ENCODE data around the gene DAPK2. TPM values are rescaled to one million over a fixed set of nuclear protein-coding genes. Genes with fewer than 3 reads are reported as not detected.

The DAPK2 gene
- polyA plus RNA-seq, 1 of the 3 experiments (the other 2 are of a cell fraction), result 1.4 TPM

GRCh38 chr15:63888146-63888545 lies 158.1 kb downstream of the DAPK2 start:
- Histone ChIP-seq H4K20me1 (ENCODE audit: insufficient read depth) (no peaks in the 10 kb centered on the region), H3K79me2 (ENCODE audit: insufficient read depth) (no peaks in the 10 kb centered on the region), H3K27ac (ENCODE audit: low read depth in 2 of 2, low read length in 1 of 2) (no peak overlapping the region), H3K4me2 (no peak overlapping the region), H3K9ac (no peak overlapping the region), H3K9me2 (no peaks in the 10 kb centered on the region), H3K4me3 (ENCODE audit: low read depth in 2 of 2, low read length in 1 of 2) (no peak overlapping the region), H3F3A (replicated peaks; ENCODE audit: insufficient read depth) (no peaks in the 10 kb centered on the region), H3K36me3 (replicated peaks in 1 of 2; ENCODE audit: control insufficient read depth in 1 of 2, insufficient read depth in 2 of 2, low read length in 1 of 2) (no peaks in the 10 kb centered on the region), H2AFZ (ENCODE audit: low read depth) (no peak overlapping the region), H3K4me1 (ENCODE audit: control insufficient read depth in 1 of 2, insufficient read depth in 2 of 2, low read depth in 1 of 2, low read length in 1 of 2) (no peaks in the 10 kb centered on the region; a peak in 1 of 4 replicates), H3K9me3 (no peaks in the 10 kb centered on the region), H3K27me3 (ENCODE audit: insufficient read depth) (no peaks in the 10 kb centered on the region)
- WGBS (ENCODE audit: low lambda C conversion rate), result 42% methylated on average over 1 of the region's 1 CpG
- ChIA-PET POLR2A (no interaction called here), CTCF (interaction anchor here (1.2 to 9.9 kb wide), 3 partner anchors 120 to 179 kb away, joined by 4 to 146 read pairs (median 13); no protein-coding TSS in a partner anchor)
- no peak for DNase-seq
- TF ChIP-seq RFX5 (IDR thresholded peaks at IDR 0.05; ENCODE audit: low read length), result no peak
- no peak for TF ChIP-seq JUND (IDR thresholded peaks at IDR 0.05)

GRCh38 chr15:63887630-63888029 lies 158.7 kb downstream of the DAPK2 start:
- no peaks in the 10 kb centered on the region for H3K36me3 ChIP-seq (replicated peaks in 1 of 2; ENCODE audit: control insufficient read depth in 1 of 2, insufficient read depth in 2 of 2, low read length in 1 of 2)
- ChIA-PET CTCF (interaction anchor here (0.6 to 9.9 kb wide), 2 partner anchors 42 to 134 kb away, joined by 3 to 146 read pairs; no protein-coding TSS in a partner anchor), POLR2A (no interaction called here)
- H3K9me3 ChIP-seq, result no peaks in the 10 kb centered on the region
- H2AFZ ChIP-seq (ENCODE audit: low read depth), result no peak overlapping the region
- H3F3A ChIP-seq (replicated peaks; ENCODE audit: insufficient read depth), result no peaks in the 10 kb centered on the region
- no peaks in the 10 kb centered on the region for H4K20me1 ChIP-seq (ENCODE audit: insufficient read depth)
- no peak overlapping the region for H3K9ac ChIP-seq
- WGBS (ENCODE audit: low lambda C conversion rate), result 77% methylated on average over 5 of the region's 6 CpGs
- no peak overlapping the region for H3K27ac ChIP-seq (ENCODE audit: low read depth in 2 of 2, low read length in 1 of 2)
- no peaks in the 10 kb centered on the region; a peak in 1 of 4 replicates for H3K4me1 ChIP-seq (ENCODE audit: control insufficient read depth in 1 of 2, insufficient read depth in 2 of 2, low read depth in 1 of 2, low read length in 1 of 2)
- no peak overlapping the region for H3K4me3 ChIP-seq (ENCODE audit: low read depth in 2 of 2, low read length in 1 of 2)
- no peaks in the 10 kb centered on the region for H3K79me2 ChIP-seq (ENCODE audit: insufficient read depth)
- no peaks in the 10 kb centered on the region for H3K27me3 ChIP-seq (ENCODE audit: insufficient read depth)
- DNase-seq, result no peak
- H3K4me2 ChIP-seq, result no peak overlapping the region
- TF ChIP-seq NRF1 (IDR thresholded peaks at IDR 0.05; ENCODE audit: low read depth, low read length), result no peak
- TF ChIP-seq MEF2A (IDR thresholded peaks at IDR 0.05; ENCODE audit: borderline replicate concordance, low read depth), result no peak
- TF ChIP-seq EP300 (IDR thresholded peaks at IDR 0.05; ENCODE audit: borderline replicate concordance in 1 of 2, low read depth in 1 of 2, low read length in 1 of 2), result no peak
- TF ChIP-seq ELF1 (IDR thresholded peaks at IDR 0.05), result no peak
- TF ChIP-seq, protein P1, sequence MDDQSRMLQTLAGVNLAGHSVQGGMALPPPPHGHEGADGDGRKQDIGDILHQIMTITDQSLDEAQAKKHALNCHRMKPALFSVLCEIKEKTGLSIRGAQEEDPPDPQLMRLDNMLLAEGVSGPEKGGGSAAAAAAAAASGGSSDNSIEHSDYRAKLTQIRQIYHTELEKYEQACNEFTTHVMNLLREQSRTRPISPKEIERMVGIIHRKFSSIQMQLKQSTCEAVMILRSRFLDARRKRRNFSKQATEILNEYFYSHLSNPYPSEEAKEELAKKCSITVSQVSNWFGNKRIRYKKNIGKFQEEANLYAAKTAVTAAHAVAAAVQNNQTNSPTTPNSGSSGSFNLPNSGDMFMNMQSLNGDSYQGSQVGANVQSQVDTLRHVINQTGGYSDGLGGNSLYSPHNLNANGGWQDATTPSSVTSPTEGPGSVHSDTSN (IDR thresholded peaks at IDR 0.05), result no peak
- TF ChIP-seq GABPA (IDR thresholded peaks at IDR 0.05; ENCODE audit: low read depth), result no peak
- no peak for TF ChIP-seq CTCF (IDR thresholded peaks at IDR 0.05)
- no peak for TF ChIP-seq RFX5 (IDR thresholded peaks at IDR 0.05; ENCODE audit: low read length)
- no peak for TF ChIP-seq FOXM1 (IDR thresholded peaks at IDR 0.05; ENCODE audit: low read depth)
- no peak for TF ChIP-seq RXRA (IDR thresholded peaks at IDR 0.05; ENCODE audit: borderline replicate concordance, low read depth)
- no peak for TF ChIP-seq YY1 (IDR thresholded peaks at IDR 0.05; ENCODE audit: low read depth)
- no peak for TF ChIP-seq RCOR1 (IDR thresholded peaks at IDR 0.05; ENCODE audit: low read length)
- no peak for TF ChIP-seq NFIC (IDR thresholded peaks at IDR 0.05; ENCODE audit: borderline replicate concordance)
- TF ChIP-seq SIN3A (IDR thresholded peaks at IDR 0.05; ENCODE audit: borderline replicate concordance, low read depth, low read length), result no peak
- TF ChIP-seq, protein P2, sequence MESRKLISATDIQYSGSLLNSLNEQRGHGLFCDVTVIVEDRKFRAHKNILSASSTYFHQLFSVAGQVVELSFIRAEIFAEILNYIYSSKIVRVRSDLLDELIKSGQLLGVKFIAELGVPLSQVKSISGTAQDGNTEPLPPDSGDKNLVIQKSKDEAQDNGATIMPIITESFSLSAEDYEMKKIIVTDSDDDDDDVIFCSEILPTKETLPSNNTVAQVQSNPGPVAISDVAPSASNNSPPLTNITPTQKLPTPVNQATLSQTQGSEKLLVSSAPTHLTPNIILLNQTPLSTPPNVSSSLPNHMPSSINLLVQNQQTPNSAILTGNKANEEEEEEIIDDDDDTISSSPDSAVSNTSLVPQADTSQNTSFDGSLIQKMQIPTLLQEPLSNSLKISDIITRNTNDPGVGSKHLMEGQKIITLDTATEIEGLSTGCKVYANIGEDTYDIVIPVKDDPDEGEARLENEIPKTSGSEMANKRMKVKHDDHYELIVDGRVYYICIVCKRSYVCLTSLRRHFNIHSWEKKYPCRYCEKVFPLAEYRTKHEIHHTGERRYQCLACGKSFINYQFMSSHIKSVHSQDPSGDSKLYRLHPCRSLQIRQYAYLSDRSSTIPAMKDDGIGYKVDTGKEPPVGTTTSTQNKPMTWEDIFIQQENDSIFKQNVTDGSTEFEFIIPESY (IDR thresholded peaks at IDR 0.05; ENCODE audit: borderline replicate concordance, low read depth), result no peak
- no peak for TF ChIP-seq CHD2 (IDR thresholded peaks at IDR 0.05; ENCODE audit: low read length, partially characterized antibody)
- H3K9me2 ChIP-seq, result no peaks in the 10 kb centered on the region

Measured in SK-N-SH (cell line).